ENCODE data around the gene GMPR2.

GMPR2 gene

GRCh38 chr14:24258548-24259265 is 26.0 kb downstream of the GMPR2 start:
- H3K9me3 ChIP-seq (ENCODE audit: control insufficient read depth, low read depth, low read length) = no peaks in the 10 kb centered on the region
- H3K36me3 ChIP-seq (ENCODE audit: control insufficient read depth, low read depth, low read length) = no peaks in the 10 kb centered on the region
- no peak overlapping the region for H3K9ac ChIP-seq (ENCODE audit: low read length)
- H3K27ac ChIP-seq (ENCODE audit: low read length) = no peak overlapping the region
- no peaks in the 10 kb centered on the region for H3K27me3 ChIP-seq (ENCODE audit: control insufficient read depth, insufficient read depth, low read length)
- H3K4me1 ChIP-seq (ENCODE audit: control insufficient read depth, low read depth, low read length) = no peaks in the 10 kb centered on the region
- no peak overlapping the region for H3K4me3 ChIP-seq (ENCODE audit: low read length)

- H3K27me3 ChIP-seq (ENCODE audit: control insufficient read depth, insufficient read depth, low read length) = no peaks in the 10 kb centered on the region
- H3K27ac ChIP-seq (ENCODE audit: low read length) = no peak overlapping the region
- H3K9ac ChIP-seq (ENCODE audit: low read length) = no peak overlapping the region
- no peaks in the 10 kb centered on the region for H3K9me3 ChIP-seq (ENCODE audit: control insufficient read depth, low read depth, low read length)
- no peaks in the 10 kb centered on the region for H3K4me1 ChIP-seq (ENCODE audit: control insufficient read depth, low read depth, low read length)
- no peak overlapping the region for H3K4me3 ChIP-seq (ENCODE audit: low read length)
- no peaks in the 10 kb centered on the region for H3K36me3 ChIP-seq (ENCODE audit: control insufficient read depth, low read depth, low read length)
Measured at GRCh38 chr14:24259282-24260025, 26.7 kb downstream of the GMPR2 start.

GRCh38 chr14:24260026-24260779 is 27.5 kb downstream of the GMPR2 start:
- H3K9me3 ChIP-seq (ENCODE audit: control insufficient read depth, low read depth, low read length) = no peaks in the 10 kb centered on the region
- no peak overlapping the region for H3K4me3 ChIP-seq (ENCODE audit: low read length)
- no peaks in the 10 kb centered on the region for H3K27me3 ChIP-seq (ENCODE audit: control insufficient read depth, insufficient read depth, low read length)
- no peaks in the 10 kb centered on the region for H3K4me1 ChIP-seq (ENCODE audit: control insufficient read depth, low read depth, low read length)
- H3K9ac ChIP-seq (ENCODE audit: low read length) = no peak overlapping the region
- no peak overlapping the region for H3K27ac ChIP-seq (ENCODE audit: low read length)
- H3K36me3 ChIP-seq (ENCODE audit: control insufficient read depth, low read depth, low read length) = no peaks in the 10 kb centered on the region

GRCh38 chr14:24260780-24261157 is 28.0 kb downstream of the GMPR2 start:
- H3K27me3 ChIP-seq (ENCODE audit: control insufficient read depth, insufficient read depth, low read length) = no peaks in the 10 kb centered on the region
- H3K4me3 ChIP-seq (ENCODE audit: low read length) = no peak overlapping the region
- no peaks in the 10 kb centered on the region for H3K36me3 ChIP-seq (ENCODE audit: control insufficient read depth, low read depth, low read length)
- no peaks in the 10 kb centered on the region for H3K4me1 ChIP-seq (ENCODE audit: control insufficient read depth, low read depth, low read length)
- H3K9me3 ChIP-seq (ENCODE audit: control insufficient read depth, low read depth, low read length) = no peaks in the 10 kb centered on the region
- H3K9ac ChIP-seq (ENCODE audit: low read length) = no peak overlapping the region
- H3K27ac ChIP-seq (ENCODE audit: low read length) = no peak overlapping the region

GRCh38 chr14:24261256-24261968 is 28.7 kb downstream of the GMPR2 start:
- Histone ChIP-seq H3K27me3 (ENCODE audit: control insufficient read depth, insufficient read depth, low read length) (no peaks in the 10 kb centered on the region), H3K9me3 (ENCODE audit: control insufficient read depth, low read depth, low read length) (no peaks in the 10 kb centered on the region), H3K4me1 (ENCODE audit: control insufficient read depth, low read depth, low read length) (no peaks in the 10 kb centered on the region), H3K27ac (ENCODE audit: low read length) (no peak overlapping the region), H3K9ac (ENCODE audit: low read length) (no peak overlapping the region), H3K36me3 (ENCODE audit: control insufficient read depth, low read depth, low read length) (peaks cover 2% of the 10 kb centered on the region), H3K4me3 (ENCODE audit: low read length) (no peak overlapping the region)

GRCh38 chr14:24261969-24262327 is 29.2 kb downstream of the GMPR2 start:
- H3K27ac ChIP-seq (ENCODE audit: low read length) = no peak overlapping the region
- H3K27me3 ChIP-seq (ENCODE audit: control insufficient read depth, insufficient read depth, low read length) = no peaks in the 10 kb centered on the region
- no peak overlapping the region for H3K4me3 ChIP-seq (ENCODE audit: low read length)
- peaks cover 6% of the 10 kb centered on the region for H3K36me3 ChIP-seq (ENCODE audit: control insufficient read depth, low read depth, low read length)
- H3K9ac ChIP-seq (ENCODE audit: low read length) = no peak overlapping the region
- no peaks in the 10 kb centered on the region for H3K4me1 ChIP-seq (ENCODE audit: control insufficient read depth, low read depth, low read length)
- no peaks in the 10 kb centered on the region for H3K9me3 ChIP-seq (ENCODE audit: control insufficient read depth, low read depth, low read length)

- Histone ChIP-seq H3K27ac (ENCODE audit: low read length) (no peak within 1 kb of the TSS), H3K4me1 (ENCODE audit: control insufficient read depth, low read depth, low read length) (no peaks in the 10 kb centered on the region), H3K4me3 (ENCODE audit: low read length) (no peak within 1 kb of the TSS), H3K9ac (ENCODE audit: low read length) (no peak within 1 kb of the TSS), H3K27me3 (ENCODE audit: control insufficient read depth, insufficient read depth, low read length) (no peaks in the 10 kb centered on the region), H3K9me3 (ENCODE audit: control insufficient read depth, low read depth, low read length) (no peaks in the 10 kb centered on the region), H3K36me3 (ENCODE audit: control insufficient read depth, low read depth, low read length) (peaks cover 9% of the 10 kb centered on the region)
Measured at GRCh38 chr14:24262821-24263733, 30.3 kb downstream of the GMPR2 start, which contains the start of gene TGM1. Gene TGM1 (minus strand): TSS chr14:24263177. CDS start chr14:24262352, 825 bp downstream.

- no peaks in the 10 kb centered on the region for H3K27me3 ChIP-seq (ENCODE audit: control insufficient read depth, insufficient read depth, low read length)
- no peak overlapping the region for H3K27ac ChIP-seq (ENCODE audit: low read length)
- no peaks in the 10 kb centered on the region for H3K9me3 ChIP-seq (ENCODE audit: control insufficient read depth, low read depth, low read length)
- H3K4me1 ChIP-seq (ENCODE audit: control insufficient read depth, low read depth, low read length) = no peaks in the 10 kb centered on the region
- H3K9ac ChIP-seq (ENCODE audit: low read length) = no peak overlapping the region
- H3K36me3 ChIP-seq (ENCODE audit: control insufficient read depth, low read depth, low read length) = peaks cover 9% of the 10 kb centered on the region
- no peak overlapping the region for H3K4me3 ChIP-seq (ENCODE audit: low read length)
Measured at GRCh38 chr14:24263848-24264247, 31.1 kb downstream of the GMPR2 start.

GRCh38 chr14:24264298-24264697 is 31.6 kb downstream of the GMPR2 start:
- Histone ChIP-seq H3K4me3 (ENCODE audit: low read length) (no peak overlapping the region), H3K27ac (ENCODE audit: low read length) (no peak overlapping the region), H3K4me1 (ENCODE audit: control insufficient read depth, low read depth, low read length) (no peaks in the 10 kb centered on the region), H3K27me3 (ENCODE audit: control insufficient read depth, insufficient read depth, low read length) (no peaks in the 10 kb centered on the region), H3K9ac (ENCODE audit: low read length) (no peak overlapping the region), H3K36me3 (ENCODE audit: control insufficient read depth, low read depth, low read length) (peaks cover 9% of the 10 kb centered on the region), H3K9me3 (ENCODE audit: control insufficient read depth, low read depth, low read length) (no peaks in the 10 kb centered on the region)

GRCh38 chr14:24266344-24267244 is 33.9 kb downstream of the GMPR2 start:
- Histone ChIP-seq H3K4me1 (ENCODE audit: control insufficient read depth, low read depth, low read length) (no peaks in the 10 kb centered on the region), H3K27me3 (ENCODE audit: control insufficient read depth, insufficient read depth, low read length) (no peaks in the 10 kb centered on the region), H3K27ac (ENCODE audit: low read length) (no peak overlapping the region), H3K4me3 (ENCODE audit: low read length) (no peak overlapping the region), H3K9ac (ENCODE audit: low read length) (no peak overlapping the region), H3K9me3 (ENCODE audit: control insufficient read depth, low read depth, low read length) (no peaks in the 10 kb centered on the region), H3K36me3 (ENCODE audit: control insufficient read depth, low read depth, low read length) (peaks cover 9% of the 10 kb centered on the region)

Measured in iPS-18a (cell line).